Stimulated activated CD4-positive, alpha-beta T cell treated with anti-CD3 and anti-CD28 coated beads, Interleukin-2, amount 100 ng/mL, for 24 hours (primary cell): Measurements from ENCODE around the gene MMP3.

ENCODE experiments used
- DNase-seq, 2 donors: peaks; one replicate each; pipeline ENCODE4 v3.0.0-alpha.2; 2020

The MMP3 gene

DNA sequence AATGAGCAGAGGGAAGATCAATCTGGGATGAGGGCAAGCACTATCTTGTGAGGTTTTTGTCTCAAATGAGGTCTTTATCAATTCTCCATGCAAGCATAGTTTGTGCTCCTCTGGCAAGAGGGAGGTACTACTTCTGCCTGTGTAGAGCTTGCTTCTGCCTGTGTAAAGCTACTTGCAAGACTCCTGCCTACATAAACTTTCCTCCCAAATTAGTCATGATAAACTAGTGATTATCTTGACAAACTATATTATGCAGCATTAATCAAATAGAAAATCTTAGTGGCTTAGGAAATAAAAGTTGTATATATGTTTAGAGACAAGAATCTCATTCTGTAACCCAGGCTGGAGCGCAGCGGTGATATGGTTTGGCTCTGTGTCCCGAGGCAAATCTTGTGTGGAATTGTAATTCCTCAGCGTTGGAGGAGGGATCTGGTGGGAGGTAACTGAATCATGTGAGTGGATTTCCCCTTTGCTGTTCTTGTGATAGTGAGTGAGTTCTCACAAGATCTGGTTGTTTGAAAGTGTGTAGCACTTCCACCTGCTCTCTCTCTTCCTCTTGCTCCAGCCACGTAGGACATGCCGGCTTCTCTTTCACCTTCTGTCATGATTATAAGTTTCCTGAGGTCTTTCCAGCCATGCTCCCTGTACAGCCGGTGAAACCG lies 54.9 kb downstream of the MMP3 start:
- no peak for DNase-seq
